K562 (cell line): ENCODE data around the gene CPED1. TPM values are rescaled to one million over a fixed set of nuclear protein-coding genes. Genes with fewer than 3 reads are reported as not detected.
A peak's percentile ranks its signal among the peaks of the same experiment; 100 is the strongest.

Experiments used
- ATF3 ChIP-seq, 2 experiments: fragments of 450-650 bp in 1 of 2; sonication (generic) in 1 of 2; formaldehyde crosslinking in 1 of 2; IDR thresholded peaks in 1 of 2; conservative IDR thresholded peaks in 1 of 2; 2 replicates each; pipeline versions ENCODE4 v1.6.1 to v1.8.1; 2016 to 2023; ENCODE audit warnings: mild to moderate bottlenecking in 2 of 2, moderate library complexity in 2 of 2, inconsistent platforms in 1 of 2, missing genetic modification reagents in 1 of 2
- DNMT1 ChIP-seq: fragments of 450-650 bp; IDR thresholded peaks from 2 replicates; pipeline ENCODE4 v1.6.1; 2016; ENCODE audit warnings: antibody characterized with exemption, mild to moderate bottlenecking
- MLLT1 ChIP-seq, 2 experiments: fragments of 450-650 bp; IDR thresholded peaks; 2 replicates each; pipeline ENCODE4 v1.6.1; 2016
- NCOA1 ChIP-seq: fragments of 450-650 bp; IDR thresholded peaks from 2 replicates; pipeline ENCODE4 v1.6.1; 2016; ENCODE audit warnings: low read depth
- NCOR1 ChIP-seq: fragments of 450-650 bp; IDR thresholded peaks from 2 replicates; pipeline ENCODE4 v1.6.1; 2016; ENCODE audit warnings: mild to moderate bottlenecking, moderate library complexity
- NEUROD1 ChIP-seq: fragments of 150-350 bp; IDR thresholded peaks from 2 replicates; pipeline ENCODE4 v1.6.1; 2014; ENCODE audit warnings: borderline replicate concordance, low read length, low read depth; ENCODE audit not compliant: partially characterized antibody
- RBFOX2 ChIP-seq: fragments of 200-400 bp; formaldehyde crosslinking; IDR thresholded peaks from 2 replicates; pipeline ENCODE4 v1.6.1; 2017; ENCODE audit warnings: low read depth, mild to moderate bottlenecking, low read length, moderate library complexity
- RNF2 ChIP-seq: sonication (generic); IDR thresholded peaks from 2 replicates; pipeline ENCODE4 v1.6.1; 2016
- SMAD1 ChIP-seq: fragments of 150-350 bp; IDR thresholded peaks from 2 replicates; pipeline ENCODE4 v1.6.1; 2014; ENCODE audit warnings: low read length, low read depth; ENCODE audit not compliant: partially characterized antibody
- SMARCB1 ChIP-seq: IDR thresholded peaks from 2 replicates; pipeline ENCODE4 v1.6.1; 2011; ENCODE audit warnings: improper control_type of control experiment, low read depth; ENCODE audit not compliant: insufficient read length
- SRF ChIP-seq, 2 experiments: fragments of 250-450, 450-650 bp in 1 of 2; sonication (Bioruptor Pico) in 1 of 2; sonication (generic) in 1 of 2; formaldehyde crosslinking; IDR thresholded peaks; 2 replicates each; pipeline versions ENCODE4 v1.5.0 to v1.5.1; 2020 to 2022; ENCODE audit warnings: mild to moderate bottlenecking in 1 of 2, missing genetic modification reagents in 1 of 2
- STAG1 ChIP-seq: sonication (generic); formaldehyde crosslinking; IDR thresholded peaks from 2 replicates; pipeline ENCODE4 v1.5.0; 2020; ENCODE audit warnings: missing genetic modification reagents, borderline replicate concordance
- TBP ChIP-seq: optimal IDR thresholded peaks from 2 replicates; pipeline ENCODE3; 2011; ENCODE audit warnings: low read depth, low read length, improper control_type of control experiment
- ZNF175 ChIP-seq: fragments of 200-800 bp; sonication (Bioruptor generic); IDR thresholded peaks from 2 replicates; pipeline ENCODE4 v1.6.1; 2016; ENCODE audit warnings: low read depth, mild to moderate bottlenecking, missing genetic modification characterization, missing compliant biosample characterization
- ZNF24 ChIP-seq: fragments of 450-650 bp; IDR thresholded peaks from 2 replicates; pipeline ENCODE4 v1.6.1; 2016
- ZNF384 ChIP-seq: IDR thresholded peaks from 2 replicates; pipeline ENCODE4 v1.6.1; 2012; ENCODE audit warnings: low read depth, low read length, improper control_type of control experiment
- ZNF431 ChIP-seq: sonication (generic); formaldehyde crosslinking; IDR thresholded peaks from 2 replicates; pipeline ENCODE4 v1.8.0; 2022; ENCODE audit warnings: mild to moderate bottlenecking, missing genetic modification reagents
- ZNF561 ChIP-seq: fragments of 450-650 bp; formaldehyde crosslinking; conservative IDR thresholded peaks from 2 replicates; pipeline ENCODE4 v1.4.0; 2020; ENCODE audit warnings: mild to moderate bottlenecking, moderate library complexity
- ZNF57 ChIP-seq: fragments of 450-650 bp; formaldehyde crosslinking; IDR thresholded peaks from 2 replicates; pipeline ENCODE4 v1.4.0; 2020; ENCODE audit warnings: mild to moderate bottlenecking, moderate library complexity
- ZNF589 ChIP-seq: fragments of 200-800 bp; sonication (Bioruptor generic); IDR thresholded peaks from 2 replicates; pipeline ENCODE4 v1.6.1; 2016; ENCODE audit warnings: low read depth, missing genetic modification characterization, missing compliant biosample characterization
- polyA plus RNA-seq, 8 experiments: library from polyadenylated mRNA; depleted of rRNA in 4 of 8; stranded (reverse) in 5 of 8; unstranded in 3 of 8; fragments of >200 nt; fragmentation: Nextera tagmentation in 2 of 8; fragmentation: Illumina TruSeq in 1 of 8; extraction: Ambion mirVana in 2 of 8; extraction: Trizol in 1 of 8; gene quantifications; 2 replicates each; pipeline versions ENCODE4 v1.2.1 to v1.2.3, GENCODE V29; 2011 to 2014; ENCODE audit warnings: inconsistent platforms in 1 of 8, missing spikeins in 1 of 8
- total RNA-seq, 7 experiments: library from RNA; depleted of rRNA in 6 of 7; stranded (reverse); fragments of >200 nt in 6 of 7; fragmentation: Illumina TruSeq in 2 of 7; extraction: Trizol in 2 of 7; gene quantifications; 2 replicates each; pipeline versions ENCODE4 v1.2.1 to v1.2.3, GENCODE V29; 2011 to 2021; ENCODE audit warnings: low replicate concordance in 1 of 7
- TF ChIP-seq, protein P1 (sequence below): fragments of 250-450 bp; sonication (Bioruptor Pico); IDR thresholded peaks from 2 replicates; pipeline ENCODE4 v1.8.0; 2021; ENCODE audit warnings: borderline replicate concordance, mild to moderate bottlenecking, moderate library complexity; ENCODE audit not compliant: poor library complexity, severe bottlenecking
- TF ChIP-seq, protein P2 (sequence below): sonication (generic); formaldehyde crosslinking; IDR thresholded peaks from 2 replicates; pipeline ENCODE4 v1.8.1; 2022; ENCODE audit warnings: missing genetic modification reagents
- TF ChIP-seq, protein P3 (sequence below): fragments of 250-450 bp; sonication (Bioruptor Pico); IDR thresholded peaks from 2 replicates; pipeline ENCODE4 v1.8.0; 2022; ENCODE audit warnings: inconsistent platforms

CPED1 gene
- total and polyA plus RNA-seq, 9 of the 15 experiments (the other 6 are each of a cell fraction or from before 2014, with no cell fraction given), result 195 to 393 (median 290) TPM

DNA sequence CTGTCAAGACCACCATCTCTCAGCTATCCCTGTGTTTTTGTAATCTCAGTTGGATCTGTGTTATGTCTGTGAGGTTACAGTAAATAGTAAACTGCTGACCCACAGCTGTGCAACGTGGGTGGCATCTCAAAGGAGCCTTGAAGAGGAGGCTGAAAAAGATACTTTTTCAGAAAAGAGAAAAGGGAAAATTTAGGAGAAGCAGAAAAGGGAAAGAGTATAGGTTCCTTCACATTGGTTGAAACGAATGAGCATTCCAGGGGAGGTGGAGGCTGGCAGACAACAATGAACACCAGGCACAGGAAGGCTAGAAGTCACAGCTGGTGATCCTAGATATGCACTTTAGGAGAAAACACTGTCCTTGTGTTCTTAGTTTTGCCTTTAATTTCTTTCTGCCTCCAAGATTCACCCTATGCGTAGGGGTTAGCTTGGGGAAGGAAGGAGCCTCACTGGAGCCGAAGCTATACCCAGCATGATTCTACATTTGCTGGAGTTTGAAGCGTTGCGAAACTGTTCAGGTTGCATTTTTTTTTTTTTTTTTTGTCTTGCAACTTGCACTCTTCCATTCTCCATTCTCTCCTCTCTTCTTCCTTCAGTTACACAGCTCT is 18.3 kb downstream of the CPED1 start (continued):
- TF ChIP-seq NCOA1 (no peak), DNMT1 (no peak), ZNF561 (CRISPR knock-in tag) (no peak), ZNF175 (CRISPR knock-in tag) (no peak), STAG1 (CRISPR knock-in tag) (no peak), ZNF431 (no peak), ZNF384 (peak; percentile 94), SRF (CRISPR knock-in tag; IDR thresholded peaks at IDR 0.05) (no peak), NEUROD1 (no peak), ZNF24 (no peak), MLLT1 (IDR thresholded peaks at IDR 0.05) (0 out of 4 replicates have a peak, but pooled peaks of 1 of the 2 experiments have one; percentile 24), SMARCB1 (peak; percentile 90), ZNF589 (CRISPR knock-in tag) (peak; percentile 57; the same call in 1 of the 2 replicates), ATF3 (IDR thresholded peaks at IDR 0.05) (0 out of 2 replicates have a peak, but pooled peaks have one; percentile 9), ATF3 (CRISPR knock-in tag; conservative IDR thresholded peaks at IDR 0.05) (no peak), RBFOX2 (no peak), SMAD1 (no peak), RNF2 (0 out of 2 replicates have a peak, but pooled peaks have one; percentile 65), ZNF57 (CRISPR knock-in tag) (no peak), TBP (no peak), NCOR1 (peak; percentile 78)
- TF ChIP-seq, protein P1, sequence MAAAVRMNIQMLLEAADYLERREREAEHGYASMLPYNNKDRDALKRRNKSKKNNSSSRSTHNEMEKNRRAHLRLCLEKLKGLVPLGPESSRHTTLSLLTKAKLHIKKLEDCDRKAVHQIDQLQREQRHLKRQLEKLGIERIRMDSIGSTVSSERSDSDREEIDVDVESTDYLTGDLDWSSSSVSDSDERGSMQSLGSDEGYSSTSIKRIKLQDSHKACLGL, result no peak
- TF ChIP-seq, protein P2, sequence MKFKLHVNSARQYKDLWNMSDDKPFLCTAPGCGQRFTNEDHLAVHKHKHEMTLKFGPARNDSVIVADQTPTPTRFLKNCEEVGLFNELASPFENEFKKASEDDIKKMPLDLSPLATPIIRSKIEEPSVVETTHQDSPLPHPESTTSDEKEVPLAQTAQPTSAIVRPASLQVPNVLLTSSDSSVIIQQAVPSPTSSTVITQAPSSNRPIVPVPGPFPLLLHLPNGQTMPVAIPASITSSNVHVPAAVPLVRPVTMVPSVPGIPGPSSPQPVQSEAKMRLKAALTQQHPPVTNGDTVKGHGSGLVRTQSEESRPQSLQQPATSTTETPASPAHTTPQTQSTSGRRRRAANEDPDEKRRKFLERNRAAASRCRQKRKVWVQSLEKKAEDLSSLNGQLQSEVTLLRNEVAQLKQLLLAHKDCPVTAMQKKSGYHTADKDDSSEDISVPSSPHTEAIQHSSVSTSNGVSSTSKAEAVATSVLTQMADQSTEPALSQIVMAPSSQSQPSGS (CRISPR knock-in tag), result no peak
- TF ChIP-seq, protein P3, sequence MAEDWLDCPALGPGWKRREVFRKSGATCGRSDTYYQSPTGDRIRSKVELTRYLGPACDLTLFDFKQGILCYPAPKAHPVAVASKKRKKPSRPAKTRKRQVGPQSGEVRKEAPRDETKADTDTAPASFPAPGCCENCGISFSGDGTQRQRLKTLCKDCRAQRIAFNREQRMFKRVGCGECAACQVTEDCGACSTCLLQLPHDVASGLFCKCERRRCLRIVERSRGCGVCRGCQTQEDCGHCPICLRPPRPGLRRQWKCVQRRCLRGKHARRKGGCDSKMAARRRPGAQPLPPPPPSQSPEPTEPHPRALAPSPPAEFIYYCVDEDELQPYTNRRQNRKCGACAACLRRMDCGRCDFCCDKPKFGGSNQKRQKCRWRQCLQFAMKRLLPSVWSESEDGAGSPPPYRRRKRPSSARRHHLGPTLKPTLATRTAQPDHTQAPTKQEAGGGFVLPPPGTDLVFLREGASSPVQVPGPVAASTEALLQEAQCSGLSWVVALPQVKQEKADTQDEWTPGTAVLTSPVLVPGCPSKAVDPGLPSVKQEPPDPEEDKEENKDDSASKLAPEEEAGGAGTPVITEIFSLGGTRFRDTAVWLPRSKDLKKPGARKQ (CRISPR knock-in tag), result no peak
